ENCODE results near the gene RAB7A.
"Not testable (repeated sequence)": the region's sequence is repeated elsewhere in the genome, so short reads cannot be mapped to it uniquely, and the experiment has no call there.

Gene RAB7A

DNA sequence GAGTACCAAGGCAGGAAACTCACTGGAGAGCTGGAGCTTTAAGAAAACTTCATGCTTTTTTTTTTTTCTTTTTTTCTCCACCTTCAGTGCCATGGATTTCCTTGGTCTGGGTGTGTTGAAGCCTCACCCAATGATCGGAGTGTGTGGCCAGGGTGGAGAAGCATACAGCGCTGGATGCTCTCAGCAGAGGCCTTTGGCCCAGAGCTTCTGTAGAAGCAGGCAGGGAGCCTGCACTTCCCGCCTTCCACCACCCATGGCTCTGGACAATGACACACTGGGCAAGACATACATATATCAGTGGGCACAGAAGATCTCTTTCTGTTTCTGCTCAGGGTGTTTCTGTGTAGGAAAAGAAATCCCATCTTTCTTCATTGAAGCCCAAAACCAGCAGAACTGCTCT is 97.6 kb downstream of the RAB7A start:
- no peak for DNase-seq

DNA sequence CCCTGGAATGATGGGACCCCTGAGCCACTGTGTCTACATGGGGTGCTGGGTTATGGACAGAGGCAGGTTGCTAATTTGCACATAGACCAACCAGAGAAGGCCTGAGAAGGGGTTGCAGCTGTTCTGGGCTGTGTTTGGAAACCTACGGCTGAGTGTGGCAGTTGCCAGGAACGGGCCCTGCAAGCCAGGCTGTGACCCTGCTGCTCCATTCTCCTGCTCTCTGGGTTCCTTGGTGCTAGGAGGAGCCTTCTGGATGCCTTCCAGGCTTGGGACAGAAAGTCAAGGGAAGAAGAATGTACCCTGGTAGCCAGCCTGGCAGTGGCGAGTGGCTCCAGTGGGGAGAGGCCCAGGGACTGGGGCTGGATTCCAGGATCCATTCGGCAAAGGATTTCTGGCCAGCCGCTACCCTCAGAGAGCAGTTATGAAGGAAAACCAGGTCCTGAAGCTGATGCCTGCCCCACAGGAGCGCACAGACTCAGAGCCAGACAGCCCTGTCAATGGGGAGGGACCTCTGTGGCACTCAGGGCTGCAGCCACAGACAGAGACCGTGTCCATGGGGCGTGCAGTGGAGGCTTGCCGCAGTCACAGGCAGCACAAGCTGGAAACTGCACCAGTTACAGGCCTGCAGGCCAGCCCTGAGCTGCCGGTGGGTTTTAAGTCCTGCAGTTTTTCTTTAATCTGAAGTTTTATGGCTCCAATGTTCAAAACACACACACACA is 98.3 kb downstream of the RAB7A start:
- no peak for DNase-seq

DNA sequence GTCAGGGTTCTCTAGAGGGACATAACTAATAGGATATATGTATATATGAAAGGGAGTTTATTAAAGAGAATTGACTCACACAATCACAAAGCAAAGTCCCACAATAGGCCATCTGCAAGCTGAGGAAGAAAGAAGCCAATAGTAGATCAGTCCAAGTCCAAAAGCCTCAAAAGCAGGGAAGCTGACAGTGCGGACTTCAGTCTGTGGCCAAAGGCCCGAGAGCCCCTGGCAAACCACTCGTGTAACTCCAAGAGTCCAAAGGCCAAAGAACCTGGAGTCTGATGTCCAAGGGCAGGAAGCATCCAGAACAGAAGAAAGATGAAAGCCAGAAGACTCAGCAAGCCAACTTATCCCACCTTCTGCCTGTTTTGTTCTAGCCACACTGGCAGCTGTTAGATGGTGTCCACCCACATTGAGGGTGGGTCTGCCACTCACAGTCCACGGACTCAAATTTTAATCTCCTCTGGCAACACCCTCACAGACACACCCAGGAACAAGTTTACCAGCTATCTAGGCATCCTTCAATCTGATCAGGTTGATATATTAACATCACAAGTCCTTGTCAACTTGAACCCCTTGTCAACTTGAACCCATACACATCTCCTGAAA is 99.2 kb downstream of the RAB7A start:
- DNase-seq, result no peak

DNA sequence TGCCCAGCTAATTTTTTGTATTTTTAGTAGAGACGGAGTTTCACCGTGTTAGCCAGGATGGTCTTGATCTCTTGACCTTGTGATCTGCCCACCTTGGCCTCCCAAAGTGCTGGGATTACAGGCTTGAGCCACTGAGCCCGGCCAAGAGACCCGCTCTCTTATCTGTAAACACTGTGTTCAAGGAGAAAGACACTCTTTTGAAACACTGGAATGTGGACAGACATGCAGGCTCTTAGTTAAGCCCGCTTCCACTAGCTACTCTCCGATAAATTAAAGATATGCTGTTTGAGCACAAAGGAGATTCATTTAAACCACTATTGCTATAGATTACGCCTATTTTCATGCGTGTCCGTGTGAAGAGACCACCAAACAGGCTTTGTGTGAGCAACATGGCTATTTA is 103.1 kb downstream of the RAB7A start:
- DNase-seq, result not testable (repeated sequence)

DNA sequence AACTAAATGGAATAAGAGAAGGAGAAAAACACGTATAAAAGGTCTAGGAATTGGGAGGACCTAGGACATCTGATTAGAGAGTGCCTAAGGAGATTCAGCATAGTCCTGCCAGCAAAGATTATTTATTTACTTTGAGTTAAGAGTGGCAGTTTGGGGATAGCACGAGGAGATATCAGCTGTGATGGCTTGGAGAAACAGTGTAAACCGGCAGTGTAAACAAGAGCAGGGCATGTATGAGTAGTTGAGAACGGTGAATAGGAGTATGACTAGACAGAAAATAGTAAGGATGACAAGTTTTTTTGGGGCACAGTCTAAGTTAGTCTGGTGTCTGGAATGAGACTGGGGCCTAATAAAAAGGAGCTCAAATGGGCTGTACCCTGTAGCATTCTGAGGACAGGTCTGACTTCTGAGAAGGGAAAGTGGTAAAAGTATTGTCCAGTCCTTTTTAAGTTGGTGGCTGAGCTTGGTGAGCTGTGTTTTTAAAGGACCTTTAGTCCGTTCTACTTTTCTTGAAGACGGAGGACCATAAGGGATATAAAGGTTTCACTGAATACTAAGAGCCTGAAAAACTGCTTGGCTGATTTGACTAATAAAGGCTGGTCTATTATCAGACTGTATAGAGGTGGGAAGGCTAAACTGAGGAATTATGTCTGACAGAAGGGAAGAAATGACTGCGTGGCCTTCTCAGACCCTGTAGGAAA is 104.1 kb downstream of the RAB7A start:
- not testable (repeated sequence) for DNase-seq

DNA sequence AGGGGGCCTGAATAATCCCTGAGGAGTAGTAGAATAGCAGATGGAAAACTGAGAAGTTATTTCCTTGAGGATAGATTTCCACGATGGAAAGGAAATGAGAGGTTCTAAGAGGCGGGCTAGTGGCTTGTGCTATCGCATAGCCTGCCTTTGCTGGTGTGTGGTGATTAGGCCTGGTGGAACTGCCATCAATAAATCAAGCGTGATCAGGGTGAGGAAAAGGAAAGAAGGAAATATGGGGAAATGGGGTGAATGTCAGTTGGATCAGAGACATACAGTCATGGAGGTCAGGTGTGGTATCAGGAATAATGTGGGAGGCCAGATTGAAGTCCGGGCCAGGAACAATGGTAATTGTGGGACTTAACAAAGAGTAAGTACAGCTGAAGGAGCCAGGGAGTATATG is 104.8 kb downstream of the RAB7A start:
- not testable (repeated sequence) for DNase-seq

DNA sequence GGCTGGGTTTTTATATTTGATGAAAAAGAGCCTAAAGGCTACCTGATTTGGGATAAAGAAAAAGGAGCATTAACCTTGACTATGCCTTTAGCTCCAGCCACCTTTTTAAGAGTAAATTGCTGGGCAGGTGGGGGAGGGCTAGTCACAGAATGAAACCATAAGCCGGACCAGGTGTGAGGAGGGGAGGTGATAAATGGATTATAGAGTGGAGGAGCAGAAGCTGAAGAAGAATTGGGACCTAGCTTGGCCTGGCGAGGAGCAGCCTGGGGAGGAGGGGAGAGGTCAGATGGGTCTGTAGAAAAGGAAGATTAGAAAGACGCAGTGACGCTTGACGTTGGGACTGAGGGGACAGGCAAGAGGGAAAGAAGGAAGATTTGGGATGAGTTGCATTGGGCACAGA is 107.0 kb downstream of the RAB7A start:
- not testable (repeated sequence) for DNase-seq

DNA sequence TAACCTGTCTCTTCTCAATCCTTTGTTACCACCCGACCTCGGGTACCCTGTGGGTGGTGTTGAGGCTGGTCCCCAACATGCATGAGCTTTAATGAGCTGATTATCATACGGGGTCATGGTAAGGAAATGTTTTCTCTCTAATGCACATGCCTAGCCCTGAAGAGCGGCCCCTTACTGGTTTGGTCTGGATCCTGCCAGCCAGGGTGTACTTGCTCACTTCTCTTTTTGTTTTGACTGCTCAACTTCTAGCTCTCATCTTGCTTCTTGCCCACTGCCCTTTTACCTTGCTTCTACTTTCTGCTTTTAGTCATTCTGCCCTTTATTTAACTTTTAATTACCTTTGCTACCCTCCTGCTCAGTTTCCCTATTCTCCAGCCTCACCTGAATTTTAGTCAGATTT is 109.1 kb downstream of the RAB7A start:
- DNase-seq, result no peak

DNA sequence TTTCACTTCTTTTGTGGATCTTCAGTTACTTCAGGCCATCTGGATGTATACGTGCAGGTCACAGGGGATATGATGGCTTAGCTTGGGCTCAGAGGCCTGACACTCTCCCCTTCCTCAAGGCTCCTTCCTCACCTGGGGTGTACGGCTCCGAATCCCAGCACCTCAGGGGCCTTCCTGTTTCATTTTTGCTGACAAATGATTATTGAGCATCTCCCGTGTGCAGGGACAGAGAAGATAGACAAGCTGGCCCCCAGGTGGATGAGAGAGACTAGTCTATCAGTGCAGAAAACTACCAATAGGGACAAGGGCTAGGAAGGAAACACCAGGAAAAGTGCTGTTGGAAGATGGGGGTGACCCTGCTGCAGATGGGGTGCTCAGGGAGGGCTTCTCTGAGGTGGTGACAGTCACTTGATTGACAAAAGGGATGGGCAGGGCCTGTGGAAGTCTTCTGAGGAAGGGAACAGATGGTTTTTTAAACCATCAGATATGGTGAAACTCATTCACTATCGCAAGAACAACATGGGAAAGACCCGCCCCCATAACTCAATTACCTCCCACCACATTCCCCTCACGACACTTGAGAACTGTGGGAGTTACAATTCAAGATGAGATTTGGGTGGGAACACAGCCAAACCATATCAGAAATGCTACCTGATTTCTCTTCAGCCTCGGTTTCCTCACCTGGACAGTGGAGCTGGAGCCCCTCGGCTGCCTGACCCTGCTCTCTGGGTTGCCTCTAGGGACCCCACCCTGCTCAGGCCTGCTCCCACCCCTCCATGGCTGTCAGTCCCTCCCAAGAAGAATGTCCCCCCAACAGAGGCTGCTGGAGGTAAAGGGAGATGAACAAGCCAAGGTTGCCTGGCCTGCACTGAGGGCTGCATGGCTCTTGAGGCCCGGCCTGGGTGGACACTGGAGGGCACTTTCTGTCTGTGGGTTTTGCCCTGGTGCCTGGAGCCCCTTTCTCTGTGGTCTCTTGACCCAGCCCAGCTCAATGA is 116.2 kb downstream of the RAB7A start:
- DNase-seq, result no peak

DNA sequence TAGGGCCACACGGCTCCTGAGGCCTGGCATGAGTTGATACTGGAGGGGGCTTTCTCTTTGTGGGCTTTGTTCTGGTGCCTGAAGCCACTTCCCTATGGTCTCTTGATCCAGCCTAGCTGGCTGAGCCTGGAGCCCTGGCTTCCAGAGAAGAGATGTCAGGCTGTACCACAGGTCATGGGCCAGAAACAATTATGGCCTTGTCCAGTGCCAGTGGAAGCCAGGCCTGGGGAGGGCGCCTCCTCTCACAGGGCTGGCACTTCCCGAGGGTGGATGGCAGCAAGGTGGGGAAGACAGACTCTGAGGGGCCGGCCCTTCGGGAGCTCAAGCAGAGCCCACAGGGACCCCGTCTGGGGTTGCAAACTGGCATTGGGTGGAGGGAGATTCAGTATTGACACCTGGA is 118.5 kb downstream of the RAB7A start:
- no peak for DNase-seq

DNA sequence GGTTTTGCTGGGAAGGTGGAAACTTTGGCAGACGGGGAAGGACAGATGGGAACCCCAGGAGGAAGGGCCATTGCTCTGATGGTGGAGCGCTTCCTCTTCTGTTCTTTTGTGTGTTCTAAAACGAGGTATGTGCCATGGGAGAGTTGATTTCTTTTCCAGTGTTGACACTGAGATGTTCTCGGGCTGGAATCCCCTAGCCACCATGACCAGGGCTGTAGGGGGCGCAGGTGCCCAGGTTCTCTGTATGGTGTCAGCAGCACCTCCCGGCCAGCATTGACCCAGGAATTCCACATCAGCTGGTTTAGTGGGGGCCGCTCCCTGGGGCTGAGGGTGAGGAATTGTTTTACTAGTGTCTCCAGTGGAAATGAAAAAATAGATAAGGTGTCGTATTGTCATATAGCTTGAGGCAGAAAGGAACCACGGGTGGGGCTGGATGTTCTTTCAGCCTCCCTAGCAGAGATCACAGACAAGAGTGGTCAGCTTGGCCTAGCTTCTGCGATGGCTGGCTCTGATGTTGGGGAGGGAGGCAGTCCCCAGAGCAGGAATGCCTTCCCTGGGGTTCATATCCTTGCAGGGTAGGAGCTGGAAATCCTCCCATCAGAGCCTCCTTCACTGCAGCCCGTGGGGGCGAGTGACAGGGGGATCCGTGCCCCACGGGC is 119.3 kb downstream of the RAB7A start:
- DNase-seq, result no peak

DNA sequence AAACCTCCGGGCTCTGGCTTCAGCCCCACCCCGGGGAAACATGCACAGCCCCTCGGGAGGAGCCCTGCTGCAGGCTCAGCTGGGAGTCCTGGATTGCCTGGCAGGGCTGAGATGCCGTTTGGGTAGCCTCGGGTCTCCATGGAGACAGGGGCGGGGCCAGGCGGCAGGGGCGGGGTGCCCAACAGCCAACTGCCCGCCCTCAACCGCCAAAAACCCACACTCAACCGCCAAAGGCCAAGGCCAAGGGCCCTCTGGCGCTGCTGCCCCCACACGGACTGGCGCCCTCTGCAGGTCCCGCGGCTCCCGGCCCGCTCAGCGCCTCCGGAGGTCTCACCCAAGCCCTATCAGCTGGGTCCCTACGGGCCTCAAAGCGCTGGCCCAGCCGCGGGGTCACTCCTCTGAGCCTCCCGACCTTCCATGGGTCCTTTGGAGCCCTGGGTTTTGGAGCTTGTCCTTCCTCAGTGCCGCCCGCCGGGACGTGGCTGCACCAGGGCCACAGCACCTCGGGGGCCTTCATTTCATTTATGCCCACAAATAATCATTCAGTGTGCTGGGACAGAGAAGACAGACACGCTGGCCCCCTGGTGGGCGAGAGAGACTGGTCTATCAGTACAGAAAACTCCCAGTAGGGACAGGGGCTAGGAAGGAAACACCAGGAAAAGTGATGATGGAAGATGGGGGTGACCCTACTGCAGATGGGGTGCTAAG is 119.9 kb downstream of the RAB7A start:
- DNase-seq, result peak; percentile 94 to 95

DNA sequence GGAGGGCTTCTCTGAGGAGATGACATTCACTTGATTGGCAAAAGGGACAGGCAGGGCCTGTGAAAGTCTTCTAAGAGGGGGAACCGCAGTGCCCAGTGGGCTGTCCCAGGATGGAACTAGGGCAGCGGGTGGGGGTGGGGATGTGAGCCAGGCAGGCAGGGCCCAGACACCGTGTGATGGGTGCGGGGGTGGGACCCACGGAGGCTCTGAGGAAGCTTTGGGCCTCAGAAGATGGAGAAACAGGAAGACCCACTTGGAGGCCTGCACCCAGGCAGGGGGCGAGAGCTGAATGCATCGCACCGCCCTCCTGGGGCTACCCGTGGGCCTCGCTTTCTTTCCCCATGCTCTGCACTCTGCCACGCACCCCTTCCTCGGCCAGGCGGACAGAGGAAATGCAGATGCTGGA is 120.5 kb downstream of the RAB7A start:
- DNase-seq, result peak; percentile 46 to 54

DNA sequence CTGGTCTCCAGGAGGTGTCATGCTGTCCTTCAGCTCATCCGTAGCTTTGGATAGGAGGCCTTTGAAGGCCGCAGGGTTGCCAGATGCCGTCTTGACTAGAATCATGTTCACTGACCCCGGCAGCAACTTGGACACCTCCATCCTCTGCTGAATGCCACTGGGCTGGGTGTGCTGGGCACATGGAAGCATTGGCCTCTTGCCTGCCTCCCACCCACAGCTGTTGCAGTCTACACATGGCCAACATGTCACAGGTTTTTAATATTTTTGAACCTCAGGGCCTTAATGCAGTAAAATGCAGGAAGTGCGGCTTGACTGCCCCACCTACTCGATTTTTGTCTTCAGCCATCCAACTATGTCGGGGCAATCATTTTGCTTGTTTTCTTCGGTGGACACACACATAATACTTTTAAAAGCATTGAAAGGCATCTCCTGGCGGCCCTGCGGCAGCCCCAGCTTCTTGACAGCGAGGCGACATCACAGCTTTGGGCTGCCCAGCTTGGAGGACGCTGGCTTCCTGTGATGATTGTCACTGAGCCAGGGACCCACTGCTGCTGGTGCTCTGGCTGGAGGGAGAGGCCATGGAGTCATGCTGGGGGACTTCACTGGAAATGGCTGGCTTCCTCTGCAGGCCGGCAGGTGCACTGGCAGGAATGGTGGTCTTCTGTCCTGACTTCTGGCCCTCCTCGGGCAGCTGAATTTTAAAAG is 121.8 kb downstream of the RAB7A start:
- no peak for DNase-seq

DNA sequence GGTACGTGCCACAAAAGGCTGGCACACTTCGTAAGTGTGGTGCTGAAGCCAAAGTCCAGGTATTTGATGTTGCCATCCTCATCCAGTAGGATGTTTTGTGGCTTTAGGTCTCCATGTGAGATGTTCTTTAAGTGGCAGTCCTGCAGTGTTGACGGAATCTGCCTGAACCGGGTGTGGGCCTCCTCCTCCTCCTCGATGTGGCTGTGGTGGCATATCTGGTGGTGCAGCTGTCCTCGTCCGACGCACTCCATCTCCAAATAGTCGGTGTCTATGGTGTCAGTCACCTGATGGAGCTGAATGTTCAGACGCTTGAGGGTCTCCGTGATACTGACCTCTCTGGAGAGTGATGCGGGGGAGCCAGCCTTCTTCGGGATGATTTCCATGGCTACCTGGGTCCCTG is 123.0 kb downstream of the RAB7A start:
- no peak for DNase-seq

DNA sequence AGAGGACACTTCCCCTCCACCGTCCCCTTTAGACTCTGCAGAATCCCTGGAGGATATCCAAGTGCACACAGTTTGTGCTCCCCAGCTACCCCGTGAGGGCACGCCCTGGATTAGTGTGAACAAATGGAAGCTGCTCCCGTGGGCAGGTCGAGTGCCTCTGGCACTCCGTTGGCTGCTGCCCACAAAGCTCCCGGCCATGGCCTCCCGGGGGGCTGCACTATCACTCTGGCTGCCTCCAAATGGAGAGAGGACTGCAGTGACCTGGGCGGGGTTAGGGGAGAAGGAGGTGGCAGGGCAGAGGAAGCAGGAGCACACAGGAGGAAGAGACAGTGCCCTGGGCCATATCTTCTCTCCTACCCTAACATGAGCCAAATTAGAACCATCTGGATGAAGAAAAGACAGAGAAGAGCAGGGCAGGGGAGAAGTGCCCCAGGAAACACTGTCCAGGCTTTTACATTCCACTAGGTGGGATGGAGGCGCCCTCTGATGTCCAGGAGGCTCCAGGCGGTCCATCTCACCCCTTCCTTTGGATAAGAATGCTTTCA is 124.0 kb downstream of the RAB7A start:
- peak in 1 of 2 experiments; percentile 23 for DNase-seq

DNA sequence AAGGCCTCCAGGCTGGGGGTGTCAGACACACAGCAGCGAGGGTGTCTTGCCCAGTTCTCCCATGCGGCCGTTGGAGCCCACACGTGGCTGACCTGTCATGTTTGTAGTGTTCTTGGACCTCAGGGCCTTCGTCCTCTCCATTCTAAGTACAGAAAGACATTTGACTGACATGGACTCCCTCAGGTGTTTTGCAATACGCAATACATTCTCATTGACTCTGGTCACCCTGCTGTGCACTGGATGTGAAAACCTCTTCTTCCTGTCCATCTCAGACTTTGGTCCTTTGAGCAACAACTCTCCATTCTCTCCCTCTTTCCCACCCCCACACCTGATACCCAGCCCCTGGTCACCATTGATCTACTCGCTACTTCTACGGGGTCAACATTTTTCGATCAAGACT is 124.6 kb downstream of the RAB7A start:
- DNase-seq, result no peak

DNA sequence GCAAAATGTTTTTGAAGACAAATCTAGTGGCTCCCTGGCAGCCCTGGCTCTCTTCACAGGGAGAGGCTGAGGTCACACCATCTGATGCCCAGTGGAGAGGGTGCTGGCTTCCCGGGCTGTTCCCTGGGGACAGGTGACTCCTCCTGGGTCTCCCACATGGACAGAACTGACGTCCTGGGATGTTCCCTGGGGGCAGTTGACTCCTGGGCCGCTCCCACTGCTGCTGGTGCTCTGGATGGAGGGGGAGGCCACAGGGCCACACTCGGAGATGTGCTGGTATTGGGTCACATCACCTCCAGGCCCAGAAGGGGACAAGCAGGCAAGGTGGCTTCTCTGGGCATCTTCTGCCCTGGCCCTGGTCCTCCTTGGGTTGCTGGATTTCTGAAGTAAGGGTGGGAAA is 125.6 kb downstream of the RAB7A start:
- DNase-seq, result no peak

DNA sequence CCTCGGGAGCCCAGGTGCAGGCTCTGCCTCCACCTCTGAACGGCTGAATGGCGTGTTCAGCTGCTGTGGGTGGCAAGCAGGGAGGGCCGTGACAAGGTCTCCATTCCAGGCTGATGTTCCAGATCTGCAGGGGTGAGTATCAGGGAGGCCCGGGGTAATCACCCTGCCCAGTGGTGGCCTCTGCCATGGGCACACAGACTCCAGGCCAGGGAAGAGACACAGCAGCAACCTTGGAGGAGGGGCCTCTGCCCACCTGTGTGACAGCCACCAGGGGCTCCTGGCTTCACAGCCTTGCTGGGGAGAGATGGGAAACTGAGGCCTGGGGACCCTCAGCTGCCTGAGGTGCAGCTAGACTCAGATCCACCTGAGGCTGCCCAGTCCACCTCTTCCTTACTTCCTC is 127.8 kb downstream of the RAB7A start:
- no peak for DNase-seq

DNA sequence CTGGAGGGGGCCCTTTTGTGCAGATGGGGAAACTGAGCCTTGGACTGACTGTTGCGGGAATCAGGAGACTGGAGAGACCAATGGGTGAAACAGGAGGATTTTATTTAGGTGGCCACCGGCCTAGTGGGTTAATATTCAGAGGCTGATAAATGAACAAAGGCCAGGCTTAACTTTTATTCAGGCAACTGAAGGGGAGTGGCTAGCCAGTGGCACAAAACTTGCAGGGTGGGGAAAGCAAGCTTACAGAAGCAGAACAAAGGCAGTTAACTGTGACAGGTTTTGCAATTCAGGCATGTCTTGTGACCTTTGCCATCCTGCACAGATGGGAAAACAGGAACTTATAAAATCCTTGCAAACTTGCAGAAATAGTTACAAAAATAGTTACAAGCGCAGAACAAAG is 128.5 kb downstream of the RAB7A start:
- no peak for DNase-seq

DNA sequence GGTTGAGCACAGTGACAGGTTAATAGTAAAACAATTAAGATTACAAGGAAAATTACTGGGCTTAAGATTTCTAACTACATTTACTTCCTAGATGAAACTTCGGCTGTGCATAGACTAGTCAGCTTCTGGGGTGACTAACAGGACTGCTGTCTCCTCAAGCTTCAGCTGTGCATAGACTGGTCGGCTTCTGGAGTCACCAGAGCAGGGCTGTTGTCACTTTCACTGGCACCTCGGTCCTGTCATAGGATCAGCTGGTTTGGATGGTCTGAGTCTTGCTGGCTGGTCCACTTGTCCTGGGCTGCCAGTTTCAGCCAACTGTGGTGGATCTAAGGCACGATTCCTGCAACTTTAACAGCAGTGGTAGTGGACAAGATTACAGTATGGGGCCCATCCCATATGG is 129.6 kb downstream of the RAB7A start:
- no peak for DNase-seq

Measured in activated CD4-positive, alpha-beta T cell treated with anti-CD3 and anti-CD28 coated beads, Interleukin-2, amount 50 U/mL, for 48 hours (primary cell).